GM21381 (cell line): ENCODE results near the gene TTC24.
"Not testable (repeated sequence)": the region's sequence is repeated elsewhere in the genome, so short reads cannot be mapped to it uniquely, and the experiment has no call there.

Experiments used
- ATAC-seq: cut with Tn5 transposase; IDR thresholded peaks from one replicate; pipeline ENCODE4 v1.9.1; 2021; ENCODE audit warnings: mild to moderate bottlenecking, moderate library complexity; ENCODE audit not compliant: unreplicated experiment

TTC24 gene

DNA sequence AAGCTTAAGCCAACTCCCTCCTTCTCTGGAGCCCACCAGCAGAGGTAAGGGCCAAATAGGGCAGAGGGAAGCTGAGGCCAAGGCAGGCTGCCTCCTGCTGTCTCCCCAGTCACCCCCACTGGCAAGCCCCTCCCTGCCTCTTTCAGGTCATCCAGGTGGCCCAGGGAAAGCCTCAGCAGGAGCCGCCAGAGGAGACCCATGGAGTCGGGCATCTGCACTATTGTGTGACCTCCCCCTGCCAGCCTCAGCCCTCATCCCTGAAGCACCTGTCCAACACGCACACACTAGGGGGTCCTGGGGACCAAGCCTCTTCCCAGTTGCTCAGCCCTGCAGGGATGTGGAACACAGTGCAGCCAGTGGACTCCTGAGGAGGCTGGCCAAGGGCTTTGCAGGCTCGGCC lies 6.8 kb downstream of the TTC24 start:
- no peak for ATAC-seq

DNA sequence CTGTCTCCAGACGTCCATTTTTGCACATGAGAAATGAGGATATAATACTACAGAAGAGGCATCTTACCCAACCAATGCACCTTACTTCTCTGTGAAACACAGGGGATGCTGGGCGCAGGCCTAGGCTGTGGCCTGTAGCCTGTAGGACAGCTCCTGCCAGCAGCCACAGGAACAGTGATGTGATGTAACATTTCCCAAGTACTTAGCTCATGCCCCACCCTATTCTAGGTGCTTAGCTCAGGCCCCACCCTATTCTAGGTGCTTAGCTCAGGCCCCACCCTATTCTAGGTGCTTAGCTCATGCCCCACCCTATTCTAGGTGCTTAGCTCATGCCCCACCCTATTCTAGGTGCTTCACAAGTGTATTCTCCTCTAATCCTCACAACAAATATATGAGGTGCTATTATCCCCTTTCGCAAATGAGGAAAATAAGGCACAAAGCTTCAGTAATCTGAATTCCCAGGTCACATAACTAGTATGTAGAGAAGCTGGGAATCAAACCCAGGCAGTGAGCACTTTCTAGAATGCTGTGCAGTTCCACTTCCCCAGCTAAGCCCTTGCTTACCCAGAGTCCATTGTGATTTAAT lies 7.5 kb downstream of the TTC24 start:
- no peak for ATAC-seq

DNA sequence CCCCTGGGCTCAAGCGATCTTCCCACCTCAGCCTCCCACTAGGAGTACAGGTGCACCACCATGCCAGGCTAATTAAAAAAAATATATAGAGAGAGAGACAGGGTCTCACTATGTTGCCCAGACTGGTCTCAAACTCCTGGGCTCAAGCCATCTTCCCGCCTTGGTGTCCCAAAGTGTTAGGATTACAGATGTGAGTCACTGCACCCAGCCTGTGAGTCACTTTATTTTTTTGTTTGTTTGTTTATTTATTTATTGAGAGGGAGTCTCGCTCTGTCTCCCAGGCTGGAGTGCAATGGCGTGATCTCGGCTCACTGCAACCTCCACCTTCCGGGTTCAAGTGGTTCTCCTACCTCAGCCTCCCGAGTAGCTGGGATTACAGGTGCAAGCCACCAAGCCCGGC lies 8.4 kb downstream of the TTC24 start:
- ATAC-seq = not testable (repeated sequence)

DNA sequence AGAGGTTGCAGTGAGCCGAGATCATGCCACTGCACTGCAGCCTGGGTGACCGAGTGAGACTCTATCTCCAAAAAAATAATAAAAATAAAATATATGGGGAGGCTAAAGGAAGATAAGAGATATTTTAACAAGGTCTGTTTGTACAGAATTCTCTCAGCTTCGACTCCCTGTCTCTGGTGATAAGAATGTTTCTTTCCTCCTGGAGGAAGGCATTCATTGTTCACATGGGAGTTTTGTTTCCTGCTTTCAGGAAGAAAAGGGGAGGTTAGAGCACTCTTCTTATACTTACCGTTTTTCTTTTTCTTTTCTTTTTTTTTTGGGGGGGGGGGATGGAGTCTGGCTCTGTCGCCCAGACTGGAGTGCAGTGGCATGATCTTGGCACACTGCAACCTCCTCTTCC lies 10.0 kb downstream of the TTC24 start:
- ATAC-seq = no peak

DNA sequence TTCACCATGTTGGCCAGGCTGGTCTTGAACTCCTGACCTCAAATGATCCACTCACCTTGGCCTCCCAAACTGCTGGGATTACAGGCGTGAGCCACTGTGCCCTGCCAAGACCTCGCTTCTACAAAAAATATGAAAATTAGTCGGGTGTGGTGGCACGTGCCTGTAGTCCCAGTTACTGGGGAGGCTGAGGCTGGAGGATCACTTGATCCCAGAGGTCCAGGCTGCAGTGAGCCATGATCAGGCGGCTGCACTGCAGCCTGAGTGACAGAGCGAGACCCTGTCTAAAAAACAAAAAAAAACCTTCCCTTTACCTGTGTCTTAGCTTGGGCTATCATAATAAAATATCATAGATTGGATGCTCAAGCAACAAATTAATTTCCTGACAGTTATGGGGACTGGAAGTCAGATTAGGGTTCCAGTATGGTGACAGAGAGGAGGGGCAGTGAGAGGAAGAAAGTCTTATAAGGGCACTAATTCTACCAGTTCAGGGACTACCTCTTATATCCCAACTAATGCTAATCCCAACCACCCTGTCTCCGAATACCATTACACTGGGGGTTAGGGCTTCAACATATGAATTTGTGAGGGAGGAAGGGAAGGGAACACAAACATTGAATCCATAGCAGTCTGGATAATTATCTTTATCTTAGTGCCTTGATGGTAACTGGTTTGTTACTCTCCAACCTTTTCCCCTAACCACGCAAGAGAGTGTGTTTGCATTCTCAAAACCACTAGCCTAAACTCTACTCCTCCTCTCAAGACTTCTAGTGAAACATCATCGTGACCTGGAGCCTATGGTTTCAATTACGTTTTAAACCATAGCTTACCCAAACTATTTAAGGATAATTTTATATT lies 11.0 kb downstream of the TTC24 start:
- ATAC-seq = no peak

DNA sequence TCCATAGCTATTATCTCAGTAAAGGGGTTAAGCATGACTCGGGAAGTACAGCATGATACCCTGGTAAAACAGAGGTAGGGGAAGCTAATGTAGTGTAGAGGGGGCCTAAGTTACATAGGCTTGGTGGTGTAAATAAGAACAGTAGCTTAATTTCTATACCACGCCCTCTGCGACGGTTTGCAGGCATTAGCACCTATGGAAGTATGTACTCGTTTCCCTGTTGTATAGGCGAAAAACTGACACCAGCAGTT lies 11.6 kb downstream of the TTC24 start:
- ATAC-seq = no peak

DNA sequence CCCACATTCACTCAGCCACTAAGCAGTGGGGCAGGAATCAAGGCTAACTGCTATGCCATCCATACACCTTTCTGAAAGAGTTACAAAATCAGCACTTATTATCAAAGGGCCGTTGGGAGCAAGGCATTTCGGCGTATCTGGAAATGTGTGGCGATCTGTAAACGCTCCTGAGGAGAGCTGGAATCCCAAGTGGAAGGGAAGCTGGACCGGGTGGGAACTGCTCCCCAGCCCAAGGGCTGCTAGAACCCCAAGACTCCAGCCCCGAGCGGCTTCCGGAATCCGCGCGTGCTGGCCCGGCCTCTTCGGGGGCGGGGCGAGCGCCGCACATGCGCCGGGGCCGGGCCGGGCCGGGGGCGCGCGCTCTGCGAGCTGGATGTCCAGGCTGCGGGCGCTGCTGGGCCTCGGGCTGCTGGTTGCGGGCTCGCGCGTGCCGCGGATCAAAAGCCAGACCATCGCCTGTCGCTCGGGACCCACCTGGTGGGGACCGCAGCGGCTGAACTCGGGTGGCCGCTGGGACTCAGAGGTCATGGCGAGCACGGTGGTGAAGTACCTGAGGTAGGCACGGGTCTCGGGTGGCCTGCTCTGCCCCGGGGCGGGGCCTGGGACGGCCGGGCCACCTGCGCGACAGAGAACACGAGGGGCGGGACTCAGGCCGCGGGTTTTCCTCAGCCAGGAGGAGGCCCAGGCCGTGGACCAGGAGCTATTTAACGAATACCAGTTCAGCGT lies 12.1 kb downstream of the TTC24 start, which contains the start of gene NAXE:
NAXE (plus strand) TSS at position 345 of the 726 bp plus-strand sequence; CDS start at position 374, 29 bp downstream.
- ATAC-seq = peak; percentile 91

DNA sequence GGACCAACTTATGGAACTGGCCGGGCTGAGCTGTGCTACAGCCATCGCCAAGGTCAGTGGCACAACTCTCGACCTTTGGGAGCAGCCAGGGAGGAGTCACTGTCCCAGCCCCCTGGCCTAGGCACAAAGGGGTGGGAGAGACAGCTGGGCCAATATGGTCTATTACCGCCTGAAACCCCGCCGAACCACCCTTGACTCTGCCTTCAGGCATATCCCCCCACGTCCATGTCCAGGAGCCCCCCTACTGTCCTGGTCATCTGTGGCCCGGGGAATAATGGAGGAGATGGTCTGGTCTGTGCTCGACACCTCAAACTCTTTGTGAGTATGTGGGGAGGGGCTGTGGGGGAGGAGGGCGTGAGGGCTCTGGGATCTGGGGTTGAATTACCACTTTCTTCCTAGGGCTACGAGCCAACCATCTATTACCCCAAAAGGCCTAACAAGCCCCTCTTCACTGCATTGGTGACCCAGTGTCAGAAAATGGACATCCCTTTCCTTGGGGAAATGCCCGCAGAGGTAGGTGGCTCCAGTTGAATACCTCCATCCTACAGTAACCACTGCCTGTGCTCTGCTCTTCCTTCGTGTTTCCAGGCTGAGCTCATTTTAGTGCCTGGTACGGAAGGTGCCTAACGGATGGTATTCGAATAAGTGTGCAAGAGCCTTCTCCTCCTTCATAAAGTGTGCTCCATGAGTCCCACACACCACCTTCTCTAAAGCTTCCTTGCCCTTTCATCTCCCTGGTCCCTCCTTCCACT lies 12.8 kb downstream of the TTC24 start:
- no peak for ATAC-seq

DNA sequence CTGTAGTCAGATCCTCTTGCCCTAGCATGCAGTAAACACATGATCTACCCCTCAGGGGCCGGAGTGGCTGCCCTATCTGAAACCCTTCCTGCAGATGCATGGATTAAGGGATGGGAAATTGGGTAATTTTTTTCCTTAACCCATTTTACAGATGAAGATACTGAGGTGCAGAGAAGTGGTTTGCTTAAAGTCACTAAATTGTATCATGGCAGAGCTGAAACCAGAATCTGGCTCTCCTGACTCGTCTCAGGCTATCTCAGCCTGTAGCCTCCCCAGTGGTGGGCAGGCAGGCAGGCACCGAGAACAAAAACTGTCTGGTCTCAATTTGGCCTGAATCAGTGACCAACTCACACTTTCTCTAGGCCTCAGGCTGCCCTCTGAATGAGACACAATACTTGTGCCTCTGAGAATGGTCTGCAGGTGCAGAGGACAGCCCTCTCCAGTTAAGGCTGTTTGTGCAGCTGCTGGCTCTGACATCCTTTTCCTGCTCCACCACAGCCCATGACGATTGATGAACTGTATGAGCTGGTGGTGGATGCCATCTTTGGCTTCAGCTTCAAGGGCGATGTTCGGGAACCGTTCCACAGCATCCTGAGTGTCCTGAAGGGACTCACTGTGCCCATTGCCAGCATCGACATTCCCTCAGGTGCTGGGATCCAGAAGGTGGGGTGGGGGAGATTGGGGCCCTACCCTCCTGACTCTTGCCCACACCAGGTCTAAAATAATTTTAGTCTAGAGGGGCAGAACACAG lies 13.6 kb downstream of the TTC24 start:
- no peak for ATAC-seq

DNA sequence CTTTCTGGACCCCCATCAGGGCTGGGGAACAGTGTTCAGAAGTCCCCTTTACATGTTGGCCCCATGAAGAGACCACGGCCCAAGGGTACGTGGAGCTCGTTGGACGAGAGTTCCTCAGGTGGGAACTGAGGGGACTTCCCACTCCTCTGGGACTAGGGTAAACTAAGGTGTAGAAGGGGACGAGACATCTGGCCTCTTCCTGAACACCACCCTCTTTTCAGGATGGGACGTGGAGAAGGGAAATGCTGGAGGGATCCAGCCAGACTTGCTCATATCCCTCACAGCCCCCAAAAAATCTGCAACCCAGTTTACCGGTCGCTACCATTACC lies 14.1 kb downstream of the TTC24 start:
- no peak for ATAC-seq

DNA sequence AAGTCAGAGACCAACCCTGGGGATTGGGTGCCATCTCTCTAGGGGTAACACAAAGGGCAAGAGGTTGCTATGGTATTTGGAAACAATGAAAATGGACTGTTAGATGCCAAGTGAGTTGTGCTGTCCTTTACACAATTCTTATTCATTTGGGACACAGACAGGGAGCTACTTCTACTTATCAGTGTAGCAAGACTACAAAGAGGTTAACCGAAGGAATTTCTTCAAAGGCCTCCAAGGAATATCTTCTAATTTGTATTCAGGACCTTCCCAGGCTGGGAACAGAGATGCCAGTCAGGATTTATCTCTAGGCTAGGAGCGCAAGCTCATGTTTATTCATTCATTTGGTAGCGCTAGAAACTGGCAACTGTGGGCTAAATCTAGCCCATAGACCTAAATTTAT lies 14.7 kb downstream of the TTC24 start:
- no peak for ATAC-seq

DNA sequence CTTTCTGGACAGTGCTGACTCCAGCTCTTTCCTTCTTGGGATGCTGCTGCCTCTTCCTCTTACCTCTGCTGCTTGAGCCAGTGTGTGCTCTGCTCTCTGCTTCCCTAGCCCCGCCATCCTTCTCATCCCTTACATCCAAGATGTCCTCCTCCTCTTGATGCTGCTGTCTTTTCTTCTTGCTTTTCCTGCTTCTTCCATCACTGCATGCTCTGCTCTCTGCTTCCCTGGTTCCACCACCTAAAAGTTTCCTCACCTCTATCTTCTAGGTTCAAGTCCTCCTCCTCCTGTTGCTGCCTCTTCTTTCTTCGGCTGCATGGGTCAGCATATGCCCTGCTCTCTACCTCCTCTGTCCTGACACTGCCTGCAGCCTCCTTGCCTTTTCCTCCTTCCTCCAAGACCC lies 15.5 kb downstream of the TTC24 start:
- ATAC-seq = no peak

DNA sequence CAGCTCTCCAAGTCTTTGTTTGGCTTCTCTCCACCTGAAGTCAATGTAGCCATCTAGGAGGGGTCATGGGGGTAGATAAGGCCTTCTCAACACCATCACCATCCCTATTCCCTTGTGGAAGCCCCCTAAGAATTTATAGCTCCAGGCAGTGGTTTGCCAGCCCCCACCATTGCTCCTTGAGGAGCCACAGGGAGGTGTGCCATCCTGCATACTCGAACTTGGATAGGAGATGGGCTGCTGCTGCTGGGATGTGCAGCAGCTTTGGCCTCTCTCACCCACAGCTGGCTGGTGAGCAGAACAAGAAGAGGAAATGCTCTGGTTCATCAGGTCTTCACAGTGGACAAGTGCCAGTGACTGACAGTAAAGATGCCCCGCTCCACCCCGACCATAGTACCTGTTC lies 16.9 kb downstream of the TTC24 start:
- no peak for ATAC-seq

DNA sequence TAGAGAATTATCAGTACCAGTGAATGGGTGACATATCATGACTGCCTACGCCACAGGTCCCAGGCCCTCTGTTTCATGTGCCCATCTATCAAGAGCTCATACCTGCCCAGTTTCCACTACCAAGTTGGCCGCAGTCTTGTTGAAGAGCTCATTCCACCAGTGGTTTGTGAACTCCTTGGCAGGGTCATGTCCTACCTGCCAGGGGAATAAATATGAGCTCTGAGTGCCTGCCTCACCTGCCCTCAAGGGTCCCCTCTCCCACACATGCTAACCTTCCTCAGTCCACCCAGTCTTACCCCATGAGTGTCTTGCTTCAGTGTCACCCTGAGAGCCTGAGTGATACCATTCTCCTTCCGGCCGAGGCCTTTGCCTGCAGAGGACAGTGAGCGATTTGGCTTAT lies 18.6 kb downstream of the TTC24 start:
- no peak for ATAC-seq

DNA sequence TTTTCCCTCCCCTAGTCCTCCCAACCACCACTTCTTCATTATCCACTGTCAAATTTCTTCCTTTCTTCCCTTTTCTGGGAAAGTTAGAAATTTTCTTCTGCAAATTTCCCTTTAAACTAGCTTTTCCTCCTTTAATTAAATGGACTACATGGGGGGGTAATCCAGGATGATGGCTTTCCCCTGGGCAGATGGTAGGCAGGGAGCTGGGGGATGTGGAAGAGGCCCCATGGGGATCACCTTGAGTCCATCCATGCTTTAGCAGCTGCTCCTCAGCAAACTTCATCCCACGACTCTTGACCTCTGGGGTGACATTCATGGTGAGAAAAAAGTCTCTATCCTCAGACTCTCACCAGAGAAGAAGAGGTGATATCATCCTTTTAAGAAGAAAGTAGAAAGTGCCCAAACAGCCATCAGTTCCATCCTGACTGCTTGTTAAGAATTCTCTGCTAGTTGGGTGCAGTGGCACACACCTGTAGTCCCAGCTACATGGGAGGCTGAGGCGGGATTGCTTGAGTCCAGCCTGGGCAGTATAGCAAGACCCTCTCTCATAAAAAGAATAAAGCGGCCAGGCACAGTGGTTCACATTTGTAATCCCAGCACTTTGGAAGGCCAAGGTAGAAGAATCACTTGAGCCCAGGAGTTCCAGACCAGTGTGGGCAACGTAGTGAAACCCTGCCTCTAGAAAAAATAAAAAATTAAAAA lies 19.4 kb downstream of the TTC24 start:
- no peak for ATAC-seq

DNA sequence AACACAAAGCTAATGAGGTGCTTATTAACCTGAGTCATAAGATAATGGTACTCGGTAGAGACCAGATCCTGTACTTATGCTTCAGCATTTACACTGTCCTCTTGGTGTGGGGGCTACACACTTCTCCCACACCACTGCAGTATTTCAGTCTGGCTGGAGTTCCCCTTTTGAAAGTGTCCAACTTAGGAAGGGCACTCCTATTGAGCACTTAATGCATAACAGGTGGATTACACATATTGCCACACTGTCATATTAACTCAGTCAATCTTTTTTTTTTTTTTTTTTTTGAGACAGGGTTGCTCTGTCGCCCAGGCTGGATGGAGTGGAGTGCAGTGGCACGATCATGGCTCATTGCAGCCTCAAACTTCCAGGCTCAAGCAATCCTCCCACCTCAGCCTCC lies 20.3 kb downstream of the TTC24 start:
- no peak for ATAC-seq

DNA sequence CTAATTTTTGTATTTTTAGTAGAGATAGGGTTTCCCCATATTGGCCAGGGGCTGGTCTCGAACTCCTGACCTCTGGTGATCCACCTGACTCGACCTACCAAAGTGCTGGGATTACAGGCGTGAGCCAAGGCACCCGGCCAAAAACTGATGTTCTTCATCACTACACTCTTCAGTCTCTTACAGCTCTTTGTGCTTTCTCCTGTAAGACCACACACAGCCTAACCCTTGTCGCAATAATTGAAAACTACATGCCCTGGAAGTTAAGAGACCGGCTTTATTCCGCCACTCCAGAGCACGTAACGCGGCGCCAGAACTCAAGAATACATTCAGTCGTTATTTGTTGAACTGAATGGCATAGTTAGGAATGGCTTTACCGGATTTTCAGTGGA lies 21.2 kb downstream of the TTC24 start:
- no peak for ATAC-seq

DNA sequence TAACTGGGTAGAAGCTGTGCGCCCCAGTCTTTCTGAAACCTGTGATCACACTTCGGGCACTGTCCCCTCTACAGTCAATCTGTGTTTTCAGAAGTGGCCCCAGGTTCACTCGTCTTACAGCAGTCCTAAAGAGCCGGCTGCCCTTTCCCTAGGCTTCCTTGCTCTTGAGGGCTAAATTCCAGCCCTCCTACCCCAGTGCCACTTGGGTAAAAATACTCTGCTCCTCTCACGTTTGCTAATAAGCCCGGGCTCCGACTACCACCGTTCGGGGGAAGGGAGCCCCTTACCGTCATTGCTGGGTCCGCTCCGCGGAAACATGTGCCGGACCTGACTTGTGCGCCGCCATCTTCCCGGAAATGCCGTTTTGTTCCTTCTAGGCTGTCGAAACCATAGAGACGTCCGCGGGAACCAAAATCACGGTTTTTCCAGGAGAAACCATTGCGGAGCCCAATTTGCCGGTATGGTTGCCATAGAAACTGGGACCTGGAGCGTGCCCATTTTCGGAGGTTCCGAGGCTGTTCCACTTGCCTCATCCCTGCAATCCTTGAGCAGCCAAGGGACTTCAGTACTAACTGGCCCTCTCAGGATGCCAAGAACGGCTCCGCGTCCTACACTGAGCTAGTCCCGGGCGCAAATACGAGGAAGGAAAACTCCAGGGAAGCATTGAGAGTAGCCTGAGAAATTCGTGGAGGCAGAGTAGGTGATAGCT lies 21.8 kb downstream of the TTC24 start, which contains the start of gene GPATCH4:
GPATCH4 (minus strand) TSS at position 358 of the 709 bp plus-strand sequence.
- ATAC-seq = peak; percentile 67

DNA sequence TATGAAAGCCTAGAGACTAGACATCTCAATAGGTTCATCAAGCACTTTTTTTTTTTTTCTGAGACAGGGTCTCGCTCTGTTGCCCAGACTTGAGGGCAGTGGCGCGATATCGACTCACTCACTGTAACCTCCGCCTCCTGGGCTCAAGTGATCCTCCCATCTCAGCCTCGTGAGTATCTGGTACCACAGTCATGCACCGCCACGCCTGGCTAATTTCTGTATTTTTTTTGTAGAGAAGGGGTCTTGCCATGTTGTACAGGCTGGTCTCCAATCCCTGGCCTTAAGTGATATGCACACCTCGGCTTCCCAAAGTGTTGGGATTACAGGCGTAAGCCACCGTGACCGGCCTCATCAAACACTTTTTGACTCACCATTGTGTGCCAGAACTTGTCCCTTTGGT lies 22.4 kb downstream of the TTC24 start:
- ATAC-seq = peak; percentile 13
